Mucosa of descending colon (tissue), 3 donors: Measurements from ENCODE around the gene ASB12. TPM values are rescaled to one million over a fixed set of nuclear protein-coding genes. Genes with fewer than 3 reads are reported as not detected.
"Not testable (repeated sequence)": the region's sequence is repeated elsewhere in the genome, so short reads cannot be mapped to it uniquely, and the experiment has no call there.

Source experiments
- ATAC-seq: fragments of 200-7000 bp; cut with Tn5 transposase; one replicate; pipeline ENCODE4 v1.9.1; 2020; ENCODE audit warnings: mild to moderate bottlenecking, moderate library complexity
- DNase-seq, 3 donors: peaks; one replicate each; pipeline ENCODE4 v3.0.0-alpha.2; 2020
- H3K36me3 ChIP-seq: fragments of 200-600 bp; one replicate; pipeline ENCODE4 v1.8.0; 2021; ENCODE audit warnings: low read depth, mild to moderate bottlenecking
- H3K4me1 ChIP-seq: fragments of 200-600 bp; one replicate; pipeline ENCODE4 v1.8.0; 2021; ENCODE audit warnings: low read depth, mild to moderate bottlenecking
- H3K4me3 ChIP-seq: fragments of 200-600 bp; one replicate; pipeline ENCODE4 v1.8.0; 2021; ENCODE audit warnings: mild to moderate bottlenecking
- H3K9me3 ChIP-seq: fragments of 200-600 bp; one replicate; pipeline ENCODE4 v1.8.0; 2021; ENCODE audit warnings: mild to moderate bottlenecking
- CTCF ChIP-seq: fragments of 200-600 bp; IDR thresholded peaks from one replicate; pipeline ENCODE4 v1.8.0; 2022; ENCODE audit warnings: antibody characterized with exemption, mild to moderate bottlenecking
- intact Hi-C, 2 donors: fragments of 100-400 bp; cut with DNase I in 1 of 2; cut with micrococcal nuclease in 1 of 2; formaldehyde crosslinking; loops; one replicate each; pipeline versions ENCODE4 v1.11.0 to v1.11.1; 2022; cut with DNase I, micrococcal nuclease
- long read RNA-seq, 2 donors: library from polyadenylated mRNA; unstranded; transcript quantifications; one replicate each; pipeline ENCODE4 v2.0.0, GENCODE V29; 2019 to 2021
- total RNA-seq, 3 donors: library from RNA; stranded (reverse); fragmentation: NEBNext Ultra II Directional in 2 of 3; extraction: Animal tissue kit (Norgen Biotek cat#: 25700) in 2 of 3; gene quantifications; one replicate each; pipeline versions ENCODE4 v1.2.1 to v1.2.4, GENCODE V29; 2021 to 2023
- donor health status: DM: no; HTN: no; CAD: no; lungs with moderate emphysema.
- donor health status: DM: no; HTN: no; CAD: no.
- donor health status: DM: no; HTN: yes; CAD: no.

Gene ASB12, protein sequence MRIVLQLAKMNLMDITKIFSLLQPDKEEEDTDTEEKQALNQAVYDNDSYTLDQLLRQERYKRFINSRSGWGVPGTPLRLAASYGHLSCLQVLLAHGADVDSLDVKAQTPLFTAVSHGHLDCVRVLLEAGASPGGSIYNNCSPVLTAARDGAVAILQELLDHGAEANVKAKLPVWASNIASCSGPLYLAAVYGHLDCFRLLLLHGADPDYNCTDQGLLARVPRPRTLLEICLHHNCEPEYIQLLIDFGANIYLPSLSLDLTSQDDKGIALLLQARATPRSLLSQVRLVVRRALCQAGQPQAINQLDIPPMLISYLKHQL
- total RNA-seq, result 1 to 10 TPM in 1 of 3 donors, under 1 TPM in 2; 0.38 to 1.2 (median 0.39) TPM
- long read RNA-seq, donor 1, result 0 reads
- long read RNA-seq, donor 2, result 0 reads

- no peak for TF ChIP-seq CTCF
- Histone ChIP-seq H3K36me3 (no peaks in the 10 kb centered on the region), H3K9me3 (no peaks in the 10 kb centered on the region), H3K4me3 (no peak within 1 kb of the TSS), H3K4me1 (no peaks in the 10 kb centered on the region)
- intact Hi-C loops, result no loop called here
- ATAC-seq (peak; percentile 25), DNase-seq (no peak)
Observed at GRCh38 chrX:64230123-64230970, at the start of gene ASB12. Gene ASB12, minus strand, starts transcription at chrX:64230607. Its CDS starts 4,957 bp downstream, at chrX:64225650.

DNA sequence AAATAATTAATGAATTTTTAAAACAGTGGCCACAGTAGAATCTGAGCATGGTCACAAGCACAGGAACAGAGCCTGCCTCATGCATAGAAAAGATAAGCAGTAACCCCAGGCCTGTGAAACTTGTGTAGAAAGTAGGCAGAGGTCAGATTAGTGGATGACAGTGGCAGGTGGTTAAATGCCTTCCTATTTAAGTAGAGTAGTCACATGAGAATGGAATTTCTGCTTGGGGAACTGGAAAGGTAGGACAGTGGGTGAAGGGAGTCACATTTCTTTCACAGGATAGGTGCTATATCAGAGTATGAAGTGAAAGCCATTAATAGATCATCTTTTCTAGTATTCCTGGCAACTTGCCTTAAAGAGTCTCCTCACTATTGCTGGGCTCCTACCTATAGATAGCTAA, 34.9 kb upstream of the ASB12 start:
- H3K4me1 ChIP-seq, result no peaks in the 10 kb centered on the region
- intact Hi-C loops, result no loop called here
- no peak overlapping the region for H3K4me3 ChIP-seq
- ATAC-seq (no peak), DNase-seq (no peak)
- H3K36me3 ChIP-seq, result no peaks in the 10 kb centered on the region
- no peaks in the 10 kb centered on the region for H3K9me3 ChIP-seq
- no peak for TF ChIP-seq CTCF

DNA sequence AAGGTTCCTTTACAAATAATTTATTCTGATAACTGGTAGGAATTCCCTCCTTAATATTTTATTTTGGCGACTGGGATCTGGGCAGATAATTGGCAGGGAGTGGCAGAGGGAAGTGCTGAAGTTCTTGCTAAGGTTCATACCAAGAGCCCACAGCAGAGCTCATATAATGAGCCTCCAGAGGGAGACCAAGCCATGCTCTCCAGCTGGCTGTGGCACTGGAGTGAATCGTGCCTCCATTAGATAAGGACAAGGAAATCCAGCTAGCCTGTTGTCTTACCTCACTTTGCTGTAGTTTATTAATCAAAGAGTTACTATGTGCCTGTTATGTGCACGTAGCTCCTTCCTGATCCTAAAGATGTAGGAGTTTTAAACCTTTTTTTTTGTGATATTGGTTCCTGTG, 1.3 kb downstream of the ASB12 start:
- TF ChIP-seq CTCF, result no peak
- peak; percentile 80 for ATAC-seq
- Histone ChIP-seq H3K4me1 (no peaks in the 10 kb centered on the region), H3K9me3 (no peaks in the 10 kb centered on the region), H3K4me3 (no peak overlapping the region), H3K36me3 (no peaks in the 10 kb centered on the region)
- peak in 2 of 3 donors; percentile 22 to 36 for DNase-seq
- intact Hi-C loops, result no loop called here

DNA sequence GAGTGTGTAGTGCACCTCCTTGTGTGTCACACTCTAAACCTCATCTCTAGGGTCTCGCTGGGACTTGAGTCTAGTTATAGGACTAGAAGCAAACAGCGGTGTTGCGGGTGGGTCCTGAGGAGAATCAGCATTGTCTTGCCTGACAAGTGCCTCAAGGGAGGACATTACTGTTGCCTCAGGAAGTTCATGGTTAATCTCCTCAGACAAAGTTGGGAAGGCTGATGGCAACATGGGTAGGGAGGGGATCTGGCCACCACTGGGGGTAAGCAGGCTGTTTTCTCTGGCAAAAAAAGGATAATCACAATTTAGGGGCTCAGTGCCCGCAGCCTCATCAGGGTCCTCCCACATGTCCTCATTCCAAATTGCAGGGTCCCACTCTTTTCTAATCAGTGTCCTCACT, 12.4 kb downstream of the ASB12 start:
- Histone ChIP-seq H3K9me3 (no peaks in the 10 kb centered on the region), H3K4me3 (no peak overlapping the region), H3K36me3 (no peaks in the 10 kb centered on the region), H3K4me1 (no peaks in the 10 kb centered on the region)
- no peak for ATAC-seq
- TF ChIP-seq CTCF, result no peak
- DNase-seq, result no peak
- intact Hi-C loops, result no loop called here

- H3K4me1 ChIP-seq, H3K4me3 ChIP-seq, intact Hi-C loops, H3K9me3 ChIP-seq, H3K36me3 ChIP-seq, ATAC-seq: not testable (repeated sequence)
- peak in 1 of 3 donors; percentile 7 for DNase-seq
Observed at GRCh38 chrX:64213989-64214388, 16.4 kb downstream of the ASB12 start.
